HG02840 (cell line): ENCODE results near the gene IFI27L1.

Experiments
- ATAC-seq: cut with Tn5 transposase; IDR thresholded peaks from one replicate; pipeline ENCODE4 v1.9.1; 2021; ENCODE audit warnings: mild to moderate bottlenecking, moderate library complexity, moderate number of reproducible peaks; ENCODE audit not compliant: unreplicated experiment, low FRiP score

IFI27L1 gene

DNA sequence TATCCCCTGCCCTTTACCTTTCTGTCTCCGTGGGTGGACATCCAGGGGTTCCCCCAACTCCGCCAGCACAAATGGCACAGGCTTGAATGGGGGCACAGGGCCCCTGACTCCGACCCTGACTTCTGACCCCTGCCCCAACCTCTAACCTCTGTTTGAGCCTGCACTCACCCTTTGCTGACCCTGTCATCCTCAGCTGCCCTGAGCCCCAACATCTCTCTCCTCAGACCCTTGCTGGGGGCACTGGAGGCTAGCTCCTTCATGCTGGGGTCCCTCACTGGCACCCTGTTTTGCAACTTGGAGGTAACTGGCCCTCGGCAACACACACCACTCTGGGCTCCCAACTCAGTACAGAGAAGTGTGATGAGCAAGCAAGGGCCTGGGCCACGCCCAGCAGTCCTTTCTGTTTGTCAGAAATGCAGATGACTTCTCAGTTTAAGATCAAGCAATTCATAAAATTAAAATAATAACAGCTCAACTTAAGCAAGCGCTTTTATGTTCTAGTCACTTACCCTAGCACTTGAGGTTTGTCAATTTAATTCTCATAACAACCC lies 31.5 kb downstream of the IFI27L1 start:
- ATAC-seq: no peak

DNA sequence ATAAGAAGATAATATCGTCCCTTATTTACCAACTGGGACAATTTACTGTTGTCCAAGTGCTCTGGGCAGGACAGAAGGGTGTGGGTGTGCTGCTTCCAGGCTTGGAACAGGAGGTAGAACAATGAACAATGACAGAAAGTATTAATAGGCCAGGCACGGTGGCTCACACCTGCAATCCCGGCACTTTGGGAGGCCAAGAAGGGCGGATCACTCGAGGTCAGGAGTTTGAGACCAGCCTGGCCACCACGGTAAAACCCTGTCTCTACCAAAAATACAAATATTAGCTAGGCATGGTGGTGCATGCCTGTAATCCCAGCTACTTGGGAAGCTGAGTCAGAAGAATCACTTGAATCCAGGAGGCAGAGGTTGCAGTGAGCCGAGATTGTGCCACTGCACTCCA lies 32.0 kb downstream of the IFI27L1 start:
- no peak for ATAC-seq

GRCh38 chr14:94113490-94113889 lies 32.4 kb downstream of the IFI27L1 start:
- ATAC-seq: no peak

DNA sequence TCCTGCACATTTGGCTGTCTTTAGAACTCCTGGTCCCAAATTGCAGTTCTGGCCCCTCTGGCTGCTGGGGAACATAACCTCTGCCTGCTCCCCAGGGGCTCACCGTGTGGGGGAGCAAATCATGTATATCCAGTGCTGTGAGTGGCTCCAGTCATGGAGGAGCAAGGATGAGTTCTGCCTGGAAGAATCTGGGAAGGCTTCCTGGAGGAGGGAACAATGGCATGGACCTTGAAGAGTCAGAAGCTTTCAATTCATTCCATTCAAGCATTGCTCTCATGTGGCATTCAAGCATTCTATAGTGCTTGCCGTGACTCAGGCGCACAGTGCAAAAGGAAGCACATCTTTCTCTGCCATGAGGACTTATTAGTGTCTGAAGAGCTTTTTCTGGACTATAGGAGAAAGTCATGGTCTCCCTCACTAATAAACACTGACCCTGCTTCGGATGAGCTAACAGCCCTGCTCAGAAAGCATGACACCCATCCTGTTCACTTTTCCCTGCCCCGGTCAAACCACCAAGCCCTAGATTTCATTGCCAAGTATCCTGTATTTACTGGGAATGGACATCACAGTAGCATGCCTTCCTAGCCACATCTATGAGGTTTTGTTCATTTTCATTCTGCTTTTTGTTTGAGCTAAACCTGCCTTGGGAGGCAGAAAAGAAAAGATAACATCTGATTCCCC lies 32.9 kb downstream of the IFI27L1 start:
- ATAC-seq: no peak

GRCh38 chr14:94114589-94115057 lies 33.5 kb downstream of the IFI27L1 start:
- no peak for ATAC-seq

DNA sequence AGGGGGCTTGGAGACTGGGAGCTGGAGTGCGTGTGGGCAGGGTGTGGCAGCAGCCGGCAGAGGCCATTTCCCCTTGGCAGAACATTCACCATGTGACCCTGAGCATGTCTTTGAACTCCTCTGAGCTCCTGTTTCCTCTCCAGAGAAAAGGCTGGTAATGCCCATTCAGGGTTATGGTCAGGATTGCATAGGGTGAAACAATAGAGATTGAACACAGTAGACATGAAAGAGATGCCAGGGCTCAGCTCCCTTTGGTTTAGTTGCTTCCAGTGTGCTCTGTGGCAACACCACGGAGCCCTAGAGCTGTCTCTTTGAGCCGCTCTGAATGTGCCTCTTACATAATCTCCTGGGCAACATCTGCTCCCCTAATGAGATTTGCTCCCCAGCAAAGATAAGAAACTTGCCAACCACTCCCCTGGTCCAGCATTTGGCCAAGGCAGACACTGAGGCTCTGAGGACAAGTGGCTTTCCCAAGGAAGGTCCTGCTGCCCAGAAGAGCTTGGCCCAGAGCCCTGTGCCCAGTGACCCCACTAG lies 34.0 kb downstream of the IFI27L1 start:
- no peak for ATAC-seq

- ATAC-seq: no peak
These were observed 34.5 kb downstream of the IFI27L1 start for GRCh38 chr14:94115631-94116030.

DNA sequence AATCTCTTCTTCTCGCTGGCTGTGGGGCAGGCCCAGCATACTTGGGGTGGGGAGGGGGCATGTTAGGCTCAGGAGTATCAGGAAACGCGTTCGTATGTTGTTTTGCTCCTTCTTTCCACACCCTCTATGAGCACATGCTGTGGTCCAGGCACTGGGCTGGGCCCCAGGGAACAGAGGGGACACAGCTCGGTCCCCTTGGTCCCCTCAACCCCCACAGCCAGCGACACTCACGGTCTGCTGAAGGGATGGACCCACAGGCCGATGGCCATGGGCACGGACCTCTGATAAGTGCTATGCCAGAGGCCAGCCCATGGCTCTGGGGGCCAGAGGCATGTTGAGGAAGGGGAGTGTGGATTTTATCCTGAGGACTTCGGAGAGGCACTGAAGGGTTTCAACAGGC lies 35.6 kb downstream of the IFI27L1 start:
- ATAC-seq: no peak

DNA sequence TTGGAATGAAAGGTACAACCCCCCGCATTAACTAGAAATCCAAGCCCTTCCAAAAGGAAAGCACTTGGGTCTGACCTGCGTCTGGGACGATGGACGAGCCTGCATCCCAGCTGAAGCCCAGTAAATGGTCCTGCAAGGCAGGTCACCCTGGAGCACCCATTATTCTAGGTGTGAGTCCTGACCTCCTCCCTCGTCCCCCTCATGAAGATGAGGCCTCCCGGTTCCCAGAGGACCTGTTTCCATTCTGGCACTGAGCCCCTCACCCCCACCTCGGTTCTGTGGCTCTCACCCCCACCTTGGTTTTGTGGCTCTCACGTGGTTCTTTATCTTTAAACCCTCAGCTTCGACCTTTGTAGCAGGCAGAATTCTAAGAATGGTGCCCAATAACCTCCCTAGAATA lies 36.7 kb downstream of the IFI27L1 start:
- ATAC-seq: no peak

DNA sequence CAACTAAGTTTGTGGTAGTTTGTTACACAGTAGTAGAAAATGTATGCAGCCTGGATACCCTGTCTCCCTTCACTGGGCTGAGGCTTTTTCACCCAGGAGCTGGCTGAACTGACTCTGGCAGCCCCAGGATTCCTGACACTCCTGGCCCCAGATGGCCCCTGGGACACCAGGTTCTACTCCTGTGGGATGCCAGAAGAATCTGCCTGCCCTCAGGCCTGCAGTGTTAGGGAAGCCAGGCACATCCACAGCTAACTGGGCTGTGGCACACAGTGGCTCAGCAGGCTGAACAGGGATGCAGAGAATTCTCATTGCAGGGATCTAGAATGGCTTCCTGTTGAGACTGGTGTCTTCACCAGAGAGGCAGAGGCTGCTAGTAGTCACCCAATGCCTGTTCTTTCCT lies 38.0 kb downstream of the IFI27L1 start:
- no peak for ATAC-seq

GRCh38 chr14:94120667-94121340 lies 39.7 kb downstream of the IFI27L1 start:
- ATAC-seq: no peak

- ATAC-seq: no peak
These were observed 40.4 kb downstream of the IFI27L1 start for GRCh38 chr14:94121485-94121884.

DNA sequence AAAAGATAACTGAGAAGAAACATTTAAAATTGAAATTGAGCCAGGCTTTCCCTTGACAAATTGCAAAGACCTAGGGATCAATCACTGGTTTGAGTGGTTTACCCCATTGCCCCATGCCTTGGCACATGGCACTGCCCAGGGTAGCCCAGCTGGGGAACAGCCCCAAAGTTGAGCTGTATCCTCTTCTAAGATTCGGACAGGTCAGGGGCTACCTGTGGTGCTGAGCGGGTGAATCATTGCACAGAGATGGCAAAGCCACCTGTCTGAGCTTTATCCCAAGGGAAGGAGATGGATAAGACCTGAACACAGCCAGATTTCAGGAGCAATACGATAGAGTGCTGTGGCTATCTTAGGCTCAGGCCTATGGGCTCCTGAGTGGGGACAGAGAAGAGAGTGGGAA lies 41.3 kb downstream of the IFI27L1 start:
- ATAC-seq: no peak

DNA sequence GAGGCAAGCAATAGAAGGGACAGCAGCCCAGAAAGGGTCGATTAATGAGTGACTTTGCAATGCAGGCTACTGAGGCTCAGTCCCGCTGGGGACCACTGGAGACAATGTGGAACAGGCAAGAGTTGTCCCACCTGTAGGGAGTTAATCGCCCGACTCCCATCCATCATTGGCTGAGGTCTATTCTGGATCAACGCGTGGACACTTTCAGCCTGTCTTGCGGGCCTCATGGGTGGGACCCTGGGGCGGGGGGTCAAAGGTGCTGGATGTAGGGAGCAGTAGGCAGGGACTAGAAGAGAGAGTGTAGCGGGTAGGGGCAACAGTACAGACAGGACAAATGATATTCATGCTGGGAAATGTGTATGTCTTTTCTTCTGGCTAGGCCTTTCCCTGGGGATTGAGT lies 42.2 kb downstream of the IFI27L1 start:
- ATAC-seq: no peak

DNA sequence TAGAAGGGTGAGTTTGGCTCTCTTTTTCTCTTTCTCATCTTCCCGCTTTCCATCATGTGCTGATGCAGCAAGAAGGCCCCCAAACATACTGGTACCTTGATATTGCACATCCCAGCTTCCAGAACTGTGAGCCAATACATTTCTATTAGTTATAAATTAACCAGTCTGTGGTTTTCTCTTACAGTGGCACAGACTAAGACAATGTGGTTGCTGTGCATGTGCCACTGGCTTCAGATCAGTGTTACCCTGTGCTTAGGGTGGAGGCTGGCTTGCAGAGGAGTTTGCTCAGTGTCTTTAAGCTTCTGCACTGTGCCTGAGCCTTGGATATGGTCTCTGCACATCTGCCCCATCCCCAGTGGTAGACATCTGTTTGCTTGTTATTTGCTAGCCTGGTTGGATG lies 42.8 kb downstream of the IFI27L1 start:
- ATAC-seq: no peak

DNA sequence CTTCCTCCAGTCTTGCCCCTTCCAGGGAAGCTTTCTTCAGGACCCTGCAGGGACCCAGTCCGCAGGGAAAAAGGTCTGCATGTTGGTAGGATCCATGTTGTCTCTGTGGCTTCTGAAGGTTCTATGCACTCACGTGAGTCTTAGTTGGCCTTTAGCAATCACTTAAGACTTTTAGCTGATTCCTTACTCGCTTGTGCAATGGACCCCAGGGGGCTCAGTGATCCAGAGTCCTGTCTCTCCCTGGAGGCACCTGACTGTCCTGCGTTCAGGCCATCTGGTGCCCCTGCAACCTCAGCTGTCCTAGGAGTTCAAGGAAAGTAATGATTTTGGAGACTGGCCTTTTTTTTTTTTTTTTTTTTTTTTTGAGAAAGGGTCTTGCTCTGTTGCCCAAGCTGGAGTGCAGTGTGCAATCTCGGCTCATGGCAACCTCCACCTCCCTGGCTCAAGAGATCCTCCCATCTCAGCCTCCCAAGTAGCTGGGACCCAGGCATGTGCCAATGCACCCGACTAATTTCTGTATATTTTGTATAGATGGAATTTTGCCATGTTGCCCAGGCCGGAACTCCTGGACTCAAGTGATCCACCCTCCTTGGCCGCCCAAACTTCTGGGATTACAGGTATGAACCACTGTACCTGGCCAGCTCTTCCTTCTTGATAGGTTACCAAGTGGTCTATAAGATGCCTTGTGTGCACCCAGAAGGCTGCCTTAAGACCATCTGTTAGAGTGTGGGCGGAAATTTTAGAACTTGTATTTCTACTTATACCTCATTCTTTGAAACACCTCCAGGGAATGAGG lies 43.7 kb downstream of the IFI27L1 start:
- no peak for ATAC-seq

DNA sequence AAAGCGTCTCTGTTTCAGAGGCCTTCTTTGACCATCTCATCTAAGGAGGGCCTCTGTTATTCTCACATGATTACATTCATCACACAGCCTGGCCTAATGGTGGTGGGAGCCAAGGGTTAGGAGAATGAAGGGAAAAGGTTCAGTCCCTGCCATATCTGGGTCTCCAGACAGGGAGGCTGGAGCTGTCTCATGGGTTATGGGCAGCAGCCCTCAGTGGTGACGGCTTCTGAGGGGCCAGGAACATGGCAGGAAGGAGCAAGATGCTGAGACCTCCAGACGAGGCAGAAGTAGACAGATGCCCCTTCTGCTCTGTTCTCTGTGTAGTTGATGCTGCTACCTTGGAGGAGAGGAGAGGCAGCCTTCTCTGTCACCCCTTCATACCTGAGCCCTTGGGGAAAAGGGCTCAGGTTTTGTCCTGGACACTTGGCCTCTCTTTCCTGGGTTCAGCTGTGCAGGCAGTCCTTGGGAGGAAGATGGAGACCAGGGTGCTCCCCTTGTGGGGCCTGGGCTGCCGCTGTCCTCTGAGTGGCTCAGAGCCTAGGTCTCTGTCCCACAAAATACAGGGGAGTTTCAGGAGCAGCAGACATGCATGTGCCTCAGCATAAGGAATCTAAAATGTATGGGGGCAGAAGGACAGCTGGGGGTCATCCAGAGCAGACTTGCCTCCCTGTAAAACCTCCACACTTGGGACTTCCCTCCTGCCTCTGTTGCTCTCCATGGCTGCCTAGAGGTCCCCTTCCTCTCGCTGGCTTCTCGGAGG lies 44.7 kb downstream of the IFI27L1 start:
- ATAC-seq: no peak

DNA sequence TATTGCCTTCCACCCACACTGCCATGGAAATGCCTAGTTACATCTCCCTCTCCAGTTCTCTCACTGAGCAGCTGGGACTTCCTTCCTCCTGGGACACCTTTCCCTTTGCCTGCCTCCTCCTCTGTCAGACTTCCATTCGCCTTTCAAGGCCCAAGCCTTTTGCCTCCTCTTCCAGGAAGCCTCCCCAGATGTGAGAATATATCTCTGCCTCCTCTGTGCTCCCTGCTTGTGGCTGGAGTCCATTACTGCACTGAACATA lies 45.2 kb downstream of the IFI27L1 start:
- ATAC-seq: no peak

GRCh38 chr14:94126800-94127199 lies 45.7 kb downstream of the IFI27L1 start:
- no peak for ATAC-seq

DNA sequence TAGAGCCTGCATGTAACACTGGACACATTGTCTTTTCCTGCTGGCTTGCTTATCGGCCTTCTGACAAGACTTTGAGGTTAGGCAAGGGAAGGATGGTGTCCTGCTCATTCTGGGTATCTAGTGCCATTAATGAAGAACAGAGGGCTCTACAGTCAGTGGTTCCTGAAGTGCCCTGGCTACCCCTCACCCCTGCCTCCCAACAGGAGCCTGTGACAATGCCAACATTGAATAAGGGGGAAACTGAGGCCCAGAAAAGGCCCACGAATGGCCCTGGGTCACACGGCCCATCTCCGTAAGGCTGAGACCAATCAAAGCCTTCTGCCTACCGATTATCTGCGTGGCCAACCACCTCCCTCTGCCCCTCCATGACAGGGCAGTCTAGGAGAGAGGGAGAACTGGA lies 46.2 kb downstream of the IFI27L1 start:
- ATAC-seq: no peak
